KBM-7 (cell line): ENCODE results near the gene P2RX5.

ENCODE experiments used
- DNase-seq: peaks from one replicate; pipeline ENCODE4 v3.0.0-alpha.2; 2015
- in situ Hi-C: fragments of 300-500 bp; cut with MboI; formaldehyde crosslinking; loops from 2 replicates; pipeline ENCODE4 v1.14.3; 2020; ENCODE audit warnings: low sequenced_read_pairs, low pct_unique_long_range_greater_than_20kb, mixed read lengths

P2RX5 gene

DNA sequence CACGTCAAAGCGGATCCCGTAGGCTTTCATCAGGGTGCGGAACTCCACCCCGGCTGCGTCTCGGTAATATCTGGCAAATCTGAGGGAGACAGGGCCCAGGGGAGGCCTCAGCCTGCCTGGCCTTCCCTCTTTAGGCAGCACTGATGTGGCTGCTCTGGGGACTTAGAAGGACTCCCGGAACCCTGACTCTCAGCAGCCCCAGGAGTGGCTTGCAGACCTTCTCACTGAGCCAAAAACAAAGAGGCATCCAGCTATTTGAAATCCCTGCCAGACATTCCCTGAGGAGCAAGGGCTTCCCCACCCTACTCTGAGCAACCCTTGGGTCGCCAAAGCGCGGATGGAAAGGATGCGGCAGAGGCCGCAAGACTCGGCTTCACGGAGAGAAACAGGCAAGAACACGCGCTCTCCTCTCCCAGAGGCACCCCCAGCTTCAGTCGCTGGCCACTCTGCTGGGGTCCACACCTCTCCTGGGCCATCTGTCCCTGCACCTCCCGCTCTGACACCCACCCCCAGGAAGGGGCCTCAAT, 7.9 kb downstream of the P2RX5 start:
- in situ Hi-C loops = no loop called here
- no peak for DNase-seq

- DNase-seq = no peak
- in situ Hi-C loops = no loop called here
These were observed 10.8 kb downstream of the P2RX5 start for GRCh38 chr17:3685174-3685573.

GRCh38 chr17:3683054-3683511, 12.9 kb downstream of the P2RX5 start:
- in situ Hi-C loops = no loop called here
- peak; percentile 70 for DNase-seq

DNA sequence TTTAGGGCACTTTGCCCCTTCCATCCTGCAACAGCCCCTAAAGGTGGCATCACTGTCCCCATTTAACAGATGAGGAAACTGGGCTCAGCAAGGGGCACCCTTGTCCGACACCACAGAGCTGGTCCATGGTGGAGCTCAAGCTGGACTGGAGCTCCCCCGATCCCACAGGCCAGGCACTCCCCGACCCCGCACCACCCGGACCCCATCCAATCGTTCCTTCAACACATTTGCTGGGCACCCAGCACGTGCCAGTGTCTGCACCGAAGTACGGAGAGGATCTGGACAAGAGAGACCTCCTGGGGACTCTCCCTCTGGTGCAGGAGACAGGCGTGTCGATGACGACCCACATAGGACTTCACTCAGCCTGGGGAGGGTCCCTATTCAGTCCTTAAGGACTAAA, 13.9 kb downstream of the P2RX5 start:
- no peak for DNase-seq
- in situ Hi-C loops = no loop called here

- in situ Hi-C loops = no loop called here
- DNase-seq = no peak
These were observed 14.4 kb downstream of the P2RX5 start for GRCh38 chr17:3681565-3681964.

- in situ Hi-C loops = no loop called here
- DNase-seq = no peak
These were observed 14.9 kb downstream of the P2RX5 start for GRCh38 chr17:3681057-3681456.

DNA sequence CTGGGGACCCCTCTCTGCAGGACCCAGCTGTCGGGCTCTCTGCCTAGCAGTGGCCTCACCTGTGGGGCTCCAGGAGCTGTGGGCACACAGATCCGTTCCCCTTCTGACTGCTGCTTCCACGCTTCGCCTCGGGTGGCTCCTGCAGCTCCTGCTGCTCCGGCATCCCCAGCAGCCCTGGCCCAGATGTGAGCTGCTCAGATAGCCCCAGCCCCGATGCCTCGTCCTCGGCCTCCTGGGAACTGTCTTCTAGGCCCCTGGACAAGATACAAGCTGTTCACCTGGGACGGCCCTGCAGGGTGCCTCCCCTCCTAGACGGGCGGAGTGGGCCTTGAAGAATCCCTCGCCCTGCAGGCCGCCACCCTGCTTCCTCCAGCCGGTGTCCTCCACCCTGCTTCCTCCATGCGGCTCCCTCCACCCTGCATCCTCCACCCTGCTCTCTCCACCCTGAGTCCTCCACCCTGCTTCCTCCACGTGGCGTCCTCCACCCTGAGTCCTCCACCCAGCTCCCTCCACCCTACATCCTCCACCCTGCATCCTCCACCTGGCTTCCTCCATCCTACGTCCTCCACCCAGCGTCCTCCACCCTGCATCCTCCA, 16.3 kb downstream of the P2RX5 start:
- in situ Hi-C loops = no loop called here
- DNase-seq = no peak

GRCh38 chr17:3678821-3679530, 17.0 kb downstream of the P2RX5 start:
- in situ Hi-C loops = no loop called here
- DNase-seq = no peak

DNA sequence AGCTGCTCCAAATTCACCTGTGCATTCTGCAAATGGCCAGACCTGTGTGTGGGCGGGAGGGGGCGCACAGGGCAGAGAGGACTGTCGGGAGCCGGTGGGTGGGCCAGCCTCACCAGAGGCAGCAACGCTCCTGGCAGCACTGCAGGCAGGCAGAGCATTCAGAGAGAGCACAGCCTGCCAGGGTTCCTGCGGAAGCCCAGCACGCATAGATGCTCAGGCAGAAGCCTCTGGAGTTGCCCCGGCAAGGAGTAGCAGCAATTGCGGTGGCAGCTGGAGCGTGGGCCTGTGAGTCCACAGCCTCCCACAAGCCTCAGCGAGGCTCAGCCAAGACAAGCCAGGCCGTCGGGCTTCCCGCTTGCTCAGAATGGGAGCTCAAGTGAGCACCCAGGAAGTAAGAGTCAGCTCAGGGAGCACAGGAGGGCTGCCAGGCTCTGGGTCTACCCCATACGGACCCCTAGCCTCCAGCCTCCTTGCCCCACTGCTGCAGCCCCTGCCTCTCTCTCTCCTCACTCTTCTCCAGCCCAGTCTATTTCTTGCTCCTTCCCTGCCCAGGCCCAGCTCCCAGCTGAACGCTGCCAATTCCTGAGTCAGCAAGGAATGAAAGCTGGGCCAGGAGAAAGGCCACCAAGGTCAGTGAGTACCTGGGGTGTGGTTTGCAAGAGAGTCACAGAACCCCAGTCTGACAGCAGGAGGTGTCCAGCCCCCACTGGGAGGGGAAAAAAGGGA, 17.7 kb downstream of the P2RX5 start:
- DNase-seq = no peak
- in situ Hi-C loops = no loop called here

DNA sequence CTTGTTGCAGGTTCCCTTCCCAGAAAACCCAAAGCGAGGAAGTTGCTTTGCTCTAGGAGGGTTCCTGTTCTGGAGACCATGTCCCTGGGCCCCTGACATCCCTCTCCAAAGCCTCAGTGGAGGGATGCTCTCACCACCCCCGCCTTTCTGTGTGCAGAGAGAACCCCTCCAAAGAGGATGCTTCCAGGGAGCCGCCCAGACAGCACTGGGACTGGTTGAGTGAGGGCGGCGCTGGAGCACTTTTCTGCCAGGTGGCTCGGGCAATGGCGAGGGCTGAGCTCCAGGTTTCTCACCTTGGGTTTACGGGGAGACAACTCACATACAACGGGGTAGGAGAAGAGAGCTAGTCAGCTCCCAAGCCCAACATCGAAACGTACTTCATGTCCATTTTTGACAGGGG, 20.1 kb downstream of the P2RX5 start:
- no peak for DNase-seq
- in situ Hi-C loops = no loop called here

- in situ Hi-C loops = loop anchor here (25.0 kb wide), 1 partner anchor 635 kb away; no protein-coding TSS in a partner anchor
- no peak for DNase-seq
These were observed 23.4 kb downstream of the P2RX5 start for GRCh38 chr17:3672571-3672970.

DNA sequence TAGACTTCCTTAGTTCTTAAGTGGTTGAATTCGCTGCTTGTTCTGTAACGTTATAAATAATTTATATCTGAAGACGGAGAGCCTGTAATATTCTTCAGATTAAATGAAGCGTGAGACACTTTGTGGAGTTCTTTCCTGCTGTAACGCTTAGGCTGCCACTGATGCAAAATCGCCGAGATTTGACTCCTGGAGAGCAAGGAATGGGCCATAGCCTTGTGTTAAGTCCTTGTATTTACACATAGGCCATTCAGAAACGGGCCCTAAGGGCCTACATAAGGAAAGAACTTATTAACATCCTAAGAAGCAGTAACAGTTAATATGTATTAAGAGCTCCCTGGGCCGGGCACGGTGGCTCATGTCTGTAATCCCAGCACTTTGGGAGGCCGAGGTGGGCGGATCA, 26.4 kb downstream of the P2RX5 start:
- in situ Hi-C loops = loop anchor here (25.0 kb wide), 1 partner anchor 632 kb away; no protein-coding TSS in a partner anchor
- DNase-seq = no peak

DNA sequence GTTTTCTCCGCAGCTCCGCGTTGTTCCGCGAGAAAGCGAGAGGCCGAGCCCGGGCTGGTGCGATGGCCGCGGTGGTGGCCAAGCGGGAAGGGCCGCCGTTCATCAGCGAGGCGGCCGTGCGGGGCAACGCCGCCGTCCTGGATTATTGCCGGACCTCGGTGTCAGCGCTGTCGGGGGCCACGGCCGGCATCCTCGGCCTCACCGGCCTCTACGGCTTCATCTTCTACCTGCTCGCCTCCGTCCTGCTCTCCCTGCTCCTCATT, 26.9 kb downstream of the P2RX5 start:
- no peak for DNase-seq
- in situ Hi-C loops = loop anchor here (25.0 kb wide), 1 partner anchor 632 kb away; no protein-coding TSS in a partner anchor

- peak; percentile 98 for DNase-seq
- in situ Hi-C loops = loop anchor here (25.0 kb wide), 1 partner anchor 631 kb away; no protein-coding TSS in a partner anchor
These were observed 27.5 kb downstream of the P2RX5 start, which contains the start of the genes EMC6 and TAX1BP3 for GRCh38 chr17:3668279-3669084. EMC6 (plus strand) TSS chr17:3668812; CDS start chr17:3669147, 335 bp downstream. TAX1BP3 (minus strand) TSS chr17:3668578; CDS start chr17:3668526, 52 bp downstream.

GRCh38 chr17:3667366-3668278, 28.3 kb downstream of the P2RX5 start:
- peak; percentile 61 for DNase-seq
- in situ Hi-C loops = loop anchor here (25.0 kb wide), 1 partner anchor 630 kb away; no protein-coding TSS in a partner anchor

DNA sequence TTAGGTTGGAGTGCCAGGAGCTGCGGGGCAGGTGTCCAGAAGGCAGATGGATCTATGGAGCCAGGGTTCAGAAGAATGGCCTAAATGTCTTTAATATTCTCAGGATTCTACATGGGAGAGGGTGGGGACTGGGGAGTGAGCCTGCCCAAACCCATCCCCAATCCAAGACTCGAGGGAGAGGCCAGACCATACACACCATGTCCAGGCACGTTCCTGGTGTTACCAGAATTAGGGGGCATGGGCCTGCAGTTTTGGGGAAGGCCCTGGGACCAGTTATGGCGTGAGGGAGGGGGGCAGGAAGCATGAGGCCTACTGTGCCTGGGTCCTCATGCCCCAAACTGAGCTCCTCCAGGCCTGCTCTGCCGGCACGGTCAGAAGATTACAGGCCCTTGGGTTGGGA, 29.4 kb downstream of the P2RX5 start:
- in situ Hi-C loops = loop anchor here (25.0 kb wide), 1 partner anchor 629 kb away; no protein-coding TSS in a partner anchor
- DNase-seq = no peak

- DNase-seq = no peak
- in situ Hi-C loops = loop anchor here (25.0 kb wide), 1 partner anchor 629 kb away; no protein-coding TSS in a partner anchor
These were observed 30.1 kb downstream of the P2RX5 start for GRCh38 chr17:3665834-3666233.
